ENCODE measurements around the gene RAD1.

RAD1 gene

DNA sequence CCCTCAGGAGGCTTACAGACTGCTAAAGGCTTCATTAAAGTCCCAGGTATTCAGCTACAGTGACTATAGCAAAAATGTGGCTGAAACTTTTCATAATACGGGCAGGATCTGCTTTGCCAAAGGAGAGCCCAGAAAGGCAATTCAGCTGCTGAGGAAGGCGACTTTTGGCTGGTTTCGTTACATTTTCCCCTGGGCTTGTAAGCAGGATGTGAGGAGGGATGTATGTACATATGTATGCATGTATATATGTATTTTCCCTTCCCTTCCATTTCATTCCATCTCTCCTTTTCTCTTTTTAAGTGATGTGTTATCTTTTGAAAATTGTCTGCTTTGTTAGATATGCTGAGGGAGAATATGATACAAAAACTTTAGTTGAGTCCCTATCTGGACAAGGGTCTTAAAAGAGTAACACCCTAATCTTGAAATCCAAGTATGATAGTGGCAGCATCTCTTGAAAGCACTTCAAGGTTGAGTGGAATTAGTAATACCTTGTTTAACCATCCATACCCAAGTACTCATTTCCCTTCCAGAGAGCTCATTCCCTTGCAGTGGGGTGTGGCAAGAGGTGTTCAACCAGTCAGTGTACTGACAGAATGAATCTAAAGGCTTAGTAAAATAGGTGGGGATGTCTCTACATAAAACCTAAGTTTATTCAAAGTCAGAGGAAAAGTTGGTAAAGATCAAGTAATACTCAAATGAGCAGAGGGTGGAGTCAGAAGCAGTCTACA lies 28.7 kb downstream of the RAD1 start:
- no peak overlapping the region for H3K27ac ChIP-seq
- no peak for TF ChIP-seq ZFX (IDR thresholded peaks at IDR 0.05; ENCODE audit: borderline replicate concordance)
- TF ChIP-seq, protein P1, sequence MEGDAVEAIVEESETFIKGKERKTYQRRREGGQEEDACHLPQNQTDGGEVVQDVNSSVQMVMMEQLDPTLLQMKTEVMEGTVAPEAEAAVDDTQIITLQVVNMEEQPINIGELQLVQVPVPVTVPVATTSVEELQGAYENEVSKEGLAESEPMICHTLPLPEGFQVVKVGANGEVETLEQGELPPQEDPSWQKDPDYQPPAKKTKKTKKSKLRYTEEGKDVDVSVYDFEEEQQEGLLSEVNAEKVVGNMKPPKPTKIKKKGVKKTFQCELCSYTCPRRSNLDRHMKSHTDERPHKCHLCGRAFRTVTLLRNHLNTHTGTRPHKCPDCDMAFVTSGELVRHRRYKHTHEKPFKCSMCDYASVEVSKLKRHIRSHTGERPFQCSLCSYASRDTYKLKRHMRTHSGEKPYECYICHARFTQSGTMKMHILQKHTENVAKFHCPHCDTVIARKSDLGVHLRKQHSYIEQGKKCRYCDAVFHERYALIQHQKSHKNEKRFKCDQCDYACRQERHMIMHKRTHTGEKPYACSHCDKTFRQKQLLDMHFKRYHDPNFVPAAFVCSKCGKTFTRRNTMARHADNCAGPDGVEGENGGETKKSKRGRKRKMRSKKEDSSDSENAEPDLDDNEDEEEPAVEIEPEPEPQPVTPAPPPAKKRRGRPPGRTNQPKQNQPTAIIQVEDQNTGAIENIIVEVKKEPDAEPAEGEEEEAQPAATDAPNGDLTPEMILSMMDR (IDR thresholded peaks at IDR 0.05): no peak

DNA sequence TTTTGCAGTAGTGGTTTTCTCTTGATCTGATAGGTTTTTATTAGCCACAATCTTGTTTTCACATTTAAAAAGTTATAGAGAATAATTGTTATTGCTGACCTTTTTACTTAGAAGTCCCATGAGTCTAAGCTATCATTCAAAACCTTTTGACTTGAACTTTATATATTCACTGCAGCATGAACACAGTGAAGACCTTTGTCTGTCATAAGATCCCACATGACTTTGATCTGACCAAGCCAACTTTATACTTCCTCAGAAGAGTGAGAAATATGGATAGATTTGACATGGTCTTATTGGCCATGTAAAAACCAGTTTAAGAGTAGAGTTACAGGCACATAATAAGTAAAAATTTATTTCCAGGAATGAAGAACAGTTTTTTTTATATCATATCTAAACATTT lies 34.1 kb downstream of the RAD1 start:
- no peak overlapping the region for H3K27ac ChIP-seq
- no peak for TF ChIP-seq ZFX (IDR thresholded peaks at IDR 0.05; ENCODE audit: borderline replicate concordance)
- TF ChIP-seq, protein P1 (IDR thresholded peaks at IDR 0.05): no peak

DNA sequence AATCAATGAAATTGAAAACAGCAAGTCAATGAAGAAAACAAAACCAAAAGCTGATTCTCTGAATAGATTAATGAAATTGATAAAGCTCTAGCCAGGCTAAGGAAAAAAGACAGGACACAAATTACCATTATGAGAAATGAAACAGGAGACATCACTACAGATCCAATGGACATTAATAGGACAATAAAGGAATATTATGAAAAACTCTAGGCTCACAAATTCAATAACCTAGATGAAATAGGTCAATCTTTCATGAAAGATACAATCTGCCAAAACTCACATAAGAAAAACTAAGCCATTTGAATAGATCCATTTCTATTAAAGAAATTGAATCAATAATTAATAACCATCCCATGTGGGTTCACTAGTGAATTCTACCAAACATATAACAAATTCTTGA lies 39.0 kb downstream of the RAD1 start:
- H3K27ac ChIP-seq: no peak overlapping the region
- TF ChIP-seq, protein P1 (IDR thresholded peaks at IDR 0.05): no peak

DNA sequence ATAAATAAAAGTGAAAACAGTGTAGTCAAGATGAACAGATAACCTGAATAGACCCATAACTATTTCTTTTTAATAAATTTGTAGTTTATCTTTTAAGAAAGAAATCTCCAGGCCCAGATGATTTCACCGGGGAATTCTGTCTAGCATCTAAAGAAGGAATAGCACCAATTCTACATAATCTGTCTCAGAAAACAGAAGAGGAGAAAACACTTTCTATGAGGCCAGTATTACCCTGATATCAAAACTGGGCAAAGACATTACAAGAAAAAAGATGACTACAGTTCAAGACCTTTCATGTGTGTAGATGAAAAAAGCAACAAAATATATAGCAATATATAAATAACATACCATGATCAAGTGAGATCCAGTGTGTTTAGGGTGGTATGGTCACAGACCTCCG lies 44.9 kb downstream of the RAD1 start:
- H3K27ac ChIP-seq: no peak overlapping the region
- TF ChIP-seq ZFX (IDR thresholded peaks at IDR 0.05; ENCODE audit: borderline replicate concordance): no peak
- TF ChIP-seq, protein P1 (IDR thresholded peaks at IDR 0.05): no peak

DNA sequence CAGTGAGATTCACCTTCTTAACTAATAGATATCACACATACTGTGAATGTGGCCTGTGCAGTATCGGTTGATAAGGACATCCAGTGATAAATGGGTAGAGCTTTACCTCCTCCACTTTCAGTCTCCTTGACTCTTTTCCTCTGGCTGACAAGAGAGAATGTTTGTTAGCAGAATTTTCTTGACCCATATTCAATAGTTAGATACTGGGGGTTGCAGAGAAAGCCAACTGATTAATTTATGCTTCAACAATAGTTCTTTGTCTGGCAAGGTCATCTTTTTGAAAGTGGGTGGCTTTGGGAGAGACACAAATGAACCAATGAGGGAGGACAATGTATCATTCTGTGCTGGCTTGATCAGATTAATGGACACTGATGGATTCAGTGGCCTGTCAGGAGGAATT lies 46.0 kb downstream of the RAD1 start:
- no peak overlapping the region for H3K27ac ChIP-seq
- TF ChIP-seq, protein P1 (IDR thresholded peaks at IDR 0.05): no peak
- no peak for TF ChIP-seq ZFX (IDR thresholded peaks at IDR 0.05; ENCODE audit: borderline replicate concordance)

DNA sequence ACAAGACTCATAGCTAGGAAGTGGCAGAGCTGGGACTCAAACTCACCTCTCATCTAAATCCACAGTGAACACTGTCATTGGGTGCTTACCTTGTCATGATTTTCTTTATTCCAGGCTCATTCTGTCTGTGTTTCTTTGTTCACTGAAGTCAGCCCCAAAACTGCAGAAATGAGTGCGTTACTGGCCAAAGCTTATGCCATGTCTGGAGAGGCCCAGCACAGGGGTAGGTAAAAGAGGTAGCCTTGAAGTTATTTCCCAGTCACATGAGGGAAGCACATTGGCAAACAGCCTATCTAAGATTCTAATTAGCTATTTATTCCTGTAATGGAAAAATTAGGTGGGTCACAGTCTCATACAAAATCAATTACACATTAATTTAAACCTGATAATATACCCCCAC lies 46.5 kb downstream of the RAD1 start:
- TF ChIP-seq ZFX (IDR thresholded peaks at IDR 0.05; ENCODE audit: borderline replicate concordance): no peak
- TF ChIP-seq, protein P1 (IDR thresholded peaks at IDR 0.05): no peak

DNA sequence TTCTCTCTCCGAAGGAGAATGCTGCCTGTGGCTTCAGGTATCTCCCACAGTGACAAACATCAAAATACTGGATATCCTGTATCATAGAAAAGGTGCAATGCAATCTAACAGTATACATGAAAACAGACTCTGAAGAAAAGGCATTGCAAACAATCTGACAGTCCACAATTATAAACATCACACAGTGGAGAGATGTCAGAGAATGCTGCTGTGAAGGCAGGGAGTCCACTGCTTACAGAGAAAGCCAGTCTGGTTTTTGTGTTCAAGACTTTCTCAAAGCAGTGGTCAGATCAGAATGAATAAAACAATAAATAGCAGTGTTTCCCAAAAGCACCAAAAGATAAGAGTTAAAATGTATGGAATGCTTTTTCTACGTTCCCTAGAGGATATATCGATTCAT lies 47.6 kb downstream of the RAD1 start:
- TF ChIP-seq, protein P1 (IDR thresholded peaks at IDR 0.05): no peak
- TF ChIP-seq ZFX (IDR thresholded peaks at IDR 0.05; ENCODE audit: borderline replicate concordance): no peak
- no peak overlapping the region for H3K27ac ChIP-seq

More for the DNA sequence above, 46.5 kb downstream of the RAD1 start:
- H3K27ac ChIP-seq: no peak overlapping the region

All from 22Rv1 (cell line).